ENCODE results near the gene OR2J3. TPM values are rescaled to one million over a fixed set of nuclear protein-coding genes. Genes with fewer than 3 reads are reported as not detected.

Gene OR2J3
- total and polyA plus RNA-seq, 10 of the 15 experiments (the other 5 are each of a cell fraction or from before 2014, with no cell fraction given) = not detected

DNA sequence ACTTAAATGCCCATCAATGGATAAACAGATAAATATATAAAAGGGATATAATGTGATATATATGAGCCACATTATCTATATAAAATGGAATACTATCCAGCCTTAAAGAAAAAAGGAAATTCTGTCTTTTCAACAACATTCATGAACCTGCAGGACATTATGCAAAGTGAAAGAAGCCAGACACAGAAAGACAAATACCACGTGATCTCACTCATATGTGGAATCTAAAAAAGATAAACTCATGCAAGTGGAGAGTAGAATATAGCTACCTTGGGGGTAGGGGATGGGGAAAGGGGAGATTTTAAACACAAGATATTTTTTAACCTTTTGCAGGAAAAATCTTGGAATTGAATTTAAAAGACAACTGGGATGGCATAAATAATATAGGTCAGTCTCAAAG is 10.1 kb upstream of the OR2J3 start:
- BruUV-seq (replicated peaks) = no TSS peak
- ChIA-PET RAD21 (ENCODE audit: unreplicated experiment) (no interaction called here), POLR2A (no interaction called here), SMC1A (ENCODE audit: uncharacterized antibody, unreplicated experiment) (no interaction called here), CTCF (no interaction called here)
- Histone ChIP-seq H3K9ac (ENCODE audit: control insufficient read depth, insufficient read depth, low read length) (no peak overlapping the region), H4K20me1 (ENCODE audit: control insufficient read depth, insufficient read depth) (no peaks in the 10 kb centered on the region), H3K36me3 (ENCODE audit: control insufficient read depth in 2 of 2, insufficient read depth in 2 of 2, low read length in 1 of 2) (no peaks in the 10 kb centered on the region), H3K4me1 (ENCODE audit: control insufficient read depth, insufficient read depth, low read length) (no peaks in the 10 kb centered on the region), H3K27me3 (replicated peaks in 1 of 2; ENCODE audit: control insufficient read depth in 2 of 2, insufficient read depth in 2 of 2, low read length in 1 of 2) (no peaks in the 10 kb centered on the region), H3K27ac (ENCODE audit: control insufficient read depth, insufficient read depth) (no peak overlapping the region), H3K4me2 (ENCODE audit: control insufficient read depth, insufficient read depth) (no peak overlapping the region), H3K79me2 (ENCODE audit: control insufficient read depth, insufficient read depth, low read length) (no peaks in the 10 kb centered on the region), H3K9me3 (replicated peaks; ENCODE audit: control insufficient read depth, insufficient read depth, low read length) (no peaks in the 10 kb centered on the region), H3K4me3 (no peak overlapping the region), H2AFZ (ENCODE audit: control insufficient read depth, low read depth, low read length) (no peak overlapping the region)
- FAIRE-seq (no peak), ATAC-seq (no peak), DNase-seq (ENCODE audit: low read depth, low spot score) (no peak)
- intact Hi-C loops (cut with micrococcal nuclease; ENCODE audit: unreplicated experiment) (no loop called here), in situ Hi-C loops (cut with MboI) (no loop called here)
- 0% methylated on average over 1 of the region's 1 CpG for WGBS (ENCODE audit: insufficient coverage, insufficient replicate concordance, low lambda C conversion rate, missing lambda C conversion rate)
- TF ChIP-seq LARP7 (IDR thresholded peaks at IDR 0.05) = no peak
- no peak for TF ChIP-seq CHD2 (IDR thresholded peaks at IDR 0.05; ENCODE audit: borderline replicate concordance, low read depth, low read length)
- TF ChIP-seq, protein P1, sequence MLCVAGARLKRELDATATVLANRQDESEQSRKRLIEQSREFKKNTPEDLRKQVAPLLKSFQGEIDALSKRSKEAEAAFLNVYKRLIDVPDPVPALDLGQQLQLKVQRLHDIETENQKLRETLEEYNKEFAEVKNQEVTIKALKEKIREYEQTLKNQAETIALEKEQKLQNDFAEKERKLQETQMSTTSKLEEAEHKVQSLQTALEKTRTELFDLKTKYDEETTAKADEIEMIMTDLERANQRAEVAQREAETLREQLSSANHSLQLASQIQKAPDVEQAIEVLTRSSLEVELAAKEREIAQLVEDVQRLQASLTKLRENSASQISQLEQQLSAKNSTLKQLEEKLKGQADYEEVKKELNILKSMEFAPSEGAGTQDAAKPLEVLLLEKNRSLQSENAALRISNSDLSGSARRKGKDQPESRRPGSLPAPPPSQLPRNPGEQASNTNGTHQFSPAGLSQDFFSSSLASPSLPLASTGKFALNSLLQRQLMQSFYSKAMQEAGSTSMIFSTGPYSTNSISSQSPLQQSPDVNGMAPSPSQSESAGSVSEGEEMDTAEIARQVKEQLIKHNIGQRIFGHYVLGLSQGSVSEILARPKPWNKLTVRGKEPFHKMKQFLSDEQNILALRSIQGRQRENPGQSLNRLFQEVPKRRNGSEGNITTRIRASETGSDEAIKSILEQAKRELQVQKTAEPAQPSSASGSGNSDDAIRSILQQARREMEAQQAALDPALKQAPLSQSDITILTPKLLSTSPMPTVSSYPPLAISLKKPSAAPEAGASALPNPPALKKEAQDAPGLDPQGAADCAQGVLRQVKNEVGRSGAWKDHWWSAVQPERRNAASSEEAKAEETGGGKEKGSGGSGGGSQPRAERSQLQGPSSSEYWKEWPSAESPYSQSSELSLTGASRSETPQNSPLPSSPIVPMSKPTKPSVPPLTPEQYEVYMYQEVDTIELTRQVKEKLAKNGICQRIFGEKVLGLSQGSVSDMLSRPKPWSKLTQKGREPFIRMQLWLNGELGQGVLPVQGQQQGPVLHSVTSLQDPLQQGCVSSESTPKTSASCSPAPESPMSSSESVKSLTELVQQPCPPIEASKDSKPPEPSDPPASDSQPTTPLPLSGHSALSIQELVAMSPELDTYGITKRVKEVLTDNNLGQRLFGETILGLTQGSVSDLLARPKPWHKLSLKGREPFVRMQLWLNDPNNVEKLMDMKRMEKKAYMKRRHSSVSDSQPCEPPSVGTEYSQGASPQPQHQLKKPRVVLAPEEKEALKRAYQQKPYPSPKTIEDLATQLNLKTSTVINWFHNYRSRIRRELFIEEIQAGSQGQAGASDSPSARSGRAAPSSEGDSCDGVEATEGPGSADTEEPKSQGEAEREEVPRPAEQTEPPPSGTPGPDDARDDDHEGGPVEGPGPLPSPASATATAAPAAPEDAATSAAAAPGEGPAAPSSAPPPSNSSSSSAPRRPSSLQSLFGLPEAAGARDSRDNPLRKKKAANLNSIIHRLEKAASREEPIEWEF (IDR thresholded peaks at IDR 0.05; ENCODE audit: insufficient replicate concordance, low read depth, low read length) = no peak
- TF ChIP-seq STAT1 (conservative IDR thresholded peaks at IDR 0.05) = no peak
- no peak for TF ChIP-seq SMC3 (IDR thresholded peaks at IDR 0.05; ENCODE audit: borderline replicate concordance, low read length)
- no peak for TF ChIP-seq SREBF1 (IDR thresholded peaks at IDR 0.05; ENCODE audit: low read length)
- no peak for TF ChIP-seq HDGF (IDR thresholded peaks at IDR 0.05)
- no peak for TF ChIP-seq POU2F2 (IDR thresholded peaks at IDR 0.05; ENCODE audit: borderline replicate concordance, low read depth, low read length)

Data from GM12878 (cell line).